Inferior parietal cortex (tissue), 1 donor: Measurements from ENCODE around the gene DGCR2.
A peak's percentile ranks its signal among the peaks of the same experiment; 100 is the strongest.
"Not testable (repeated sequence)": the region's sequence is repeated elsewhere in the genome, so short reads cannot be mapped to it uniquely, and the experiment has no call there.

Source experiments
- DNase-seq: peaks from one replicate; pipeline ENCODE4 v3.0.0-alpha.2; 2016; ENCODE audit errors: extremely low spot score

The DGCR2 gene

DNA sequence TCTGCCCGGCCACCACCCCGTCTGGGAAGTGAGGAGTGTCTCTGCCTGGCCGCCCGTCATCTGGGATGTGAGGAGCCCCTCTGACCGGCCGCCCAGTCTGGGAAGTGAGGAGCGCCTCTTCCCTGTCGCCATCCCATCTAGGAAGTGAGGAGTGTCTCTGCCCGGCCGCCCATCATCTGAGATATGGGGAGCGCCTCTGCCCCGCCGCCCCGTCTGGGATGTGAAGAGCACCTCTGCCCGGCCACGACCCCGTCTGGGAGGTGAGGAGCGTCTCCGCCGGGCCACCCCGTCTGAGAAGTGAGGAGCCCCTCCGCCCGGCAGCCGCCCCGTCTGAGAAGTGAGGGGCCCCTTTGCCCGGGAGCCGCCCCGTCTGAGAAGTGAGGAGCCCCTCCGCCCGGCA, 38.1 kb downstream of the DGCR2 start:
- DNase-seq: not testable (repeated sequence)

GRCh38 chr22:19082793-19083192, 39.4 kb downstream of the DGCR2 start:
- DNase-seq: no peak

DNA sequence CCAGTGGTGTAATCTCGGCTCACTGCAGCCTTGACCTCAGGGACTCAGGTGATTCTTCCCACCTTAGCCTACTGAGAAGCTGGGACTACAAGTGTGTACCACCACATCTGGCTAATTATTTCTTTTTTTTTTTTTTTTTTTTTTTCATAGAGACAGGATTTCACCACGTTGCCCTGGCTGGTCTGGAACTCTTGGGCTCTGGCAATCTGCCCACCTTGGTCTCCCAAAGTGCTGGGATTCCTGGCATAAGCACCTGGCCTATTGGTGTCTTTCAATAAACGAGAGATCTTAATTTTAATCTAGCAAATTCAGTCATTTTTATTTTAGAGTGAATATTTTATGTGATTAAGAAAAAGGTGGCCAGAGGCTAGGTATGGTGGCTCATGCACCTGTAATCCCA, 40.1 kb downstream of the DGCR2 start:
- no peak for DNase-seq

DNA sequence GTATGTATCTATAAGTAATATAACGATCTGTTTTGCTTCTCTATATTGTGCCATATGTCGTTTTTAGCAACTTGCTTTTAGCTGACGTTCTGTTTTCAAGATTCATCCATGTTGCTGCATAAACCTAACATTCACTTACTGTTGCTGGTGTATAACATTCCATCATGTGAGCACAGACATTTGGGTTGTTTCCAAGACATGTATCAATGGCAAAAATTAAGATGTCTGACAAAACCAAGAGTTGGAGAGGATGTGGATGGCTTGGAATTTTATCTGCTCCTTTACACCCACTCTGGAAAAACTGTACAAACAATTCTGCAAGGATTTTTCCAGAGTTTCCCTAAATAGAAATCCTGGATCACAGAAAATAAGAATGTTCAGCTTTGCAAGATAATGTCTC, 40.9 kb downstream of the DGCR2 start:
- peak; percentile 39 for DNase-seq

- no peak for DNase-seq
These were observed 41.4 kb downstream of the DGCR2 start for GRCh38 chr22:19080853-19081252.

GRCh38 chr22:19079691-19080090, 42.5 kb downstream of the DGCR2 start:
- DNase-seq: no peak

- no peak for DNase-seq
These were observed 46.8 kb downstream of the DGCR2 start for GRCh38 chr22:19075404-19075803.

- not testable (repeated sequence) for DNase-seq
These were observed 49.4 kb downstream of the DGCR2 start for GRCh38 chr22:19072853-19073252.

- no peak for DNase-seq
These were observed 51.6 kb downstream of the DGCR2 start for GRCh38 chr22:19070397-19071169.

DNA sequence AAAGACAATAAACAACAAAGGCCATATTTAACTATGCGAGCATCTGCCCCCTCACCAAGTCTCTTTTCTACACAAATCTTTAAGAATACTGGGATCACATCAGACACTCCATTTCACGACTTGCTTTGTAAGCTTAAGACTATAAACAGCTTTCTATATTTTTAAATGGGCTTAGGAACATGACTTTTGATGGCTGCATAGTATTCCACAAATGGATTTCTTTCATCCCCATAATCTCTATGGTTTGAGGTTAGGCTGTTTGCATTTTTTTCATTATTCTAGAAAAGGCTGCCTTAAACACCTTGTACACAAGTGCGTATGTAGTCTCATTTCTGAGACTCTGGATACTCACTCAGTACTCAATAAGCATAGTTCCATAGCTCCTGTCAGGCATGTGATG, 52.8 kb downstream of the DGCR2 start:
- no peak for DNase-seq

- DNase-seq: no peak
These were observed 53.4 kb downstream of the DGCR2 start for GRCh38 chr22:19068784-19069271.

DNA sequence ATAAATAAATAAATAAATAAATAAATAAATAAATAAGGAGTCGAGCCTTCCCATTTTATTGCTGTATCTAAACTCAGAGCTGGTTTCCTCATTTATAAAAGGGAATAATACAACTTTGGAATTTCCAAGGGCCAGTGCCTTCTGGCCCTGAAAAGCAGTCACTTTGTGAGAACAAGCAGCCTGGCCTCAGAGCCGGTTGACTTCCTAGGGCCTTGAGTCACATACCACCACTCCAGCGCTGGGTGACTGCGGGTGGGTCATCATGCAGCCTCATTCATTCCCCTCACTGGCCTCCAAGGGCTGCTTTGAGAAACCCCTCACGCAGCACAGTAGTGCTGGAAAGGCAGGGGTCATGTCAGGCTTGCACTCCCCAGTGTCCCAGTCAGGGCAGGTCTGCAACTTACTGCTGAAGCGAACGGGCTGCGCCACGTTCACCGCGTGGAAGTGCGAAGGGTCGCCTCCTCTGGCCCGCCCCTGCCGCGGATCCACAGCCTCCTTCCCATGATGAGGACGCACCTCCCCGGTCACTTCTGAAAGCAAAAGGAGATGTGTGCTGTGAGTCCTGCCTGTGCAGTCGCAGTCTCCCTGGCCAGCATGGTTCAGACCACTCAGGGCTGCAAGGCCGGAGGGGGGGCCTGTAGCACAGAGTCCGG, 54.4 kb downstream of the DGCR2 start:
- DNase-seq: no peak

GRCh38 chr22:19066531-19067271, 55.5 kb downstream of the DGCR2 start:
- DNase-seq: no peak

- DNase-seq: no peak
These were observed 56.3 kb downstream of the DGCR2 start for GRCh38 chr22:19065929-19066328.

DNA sequence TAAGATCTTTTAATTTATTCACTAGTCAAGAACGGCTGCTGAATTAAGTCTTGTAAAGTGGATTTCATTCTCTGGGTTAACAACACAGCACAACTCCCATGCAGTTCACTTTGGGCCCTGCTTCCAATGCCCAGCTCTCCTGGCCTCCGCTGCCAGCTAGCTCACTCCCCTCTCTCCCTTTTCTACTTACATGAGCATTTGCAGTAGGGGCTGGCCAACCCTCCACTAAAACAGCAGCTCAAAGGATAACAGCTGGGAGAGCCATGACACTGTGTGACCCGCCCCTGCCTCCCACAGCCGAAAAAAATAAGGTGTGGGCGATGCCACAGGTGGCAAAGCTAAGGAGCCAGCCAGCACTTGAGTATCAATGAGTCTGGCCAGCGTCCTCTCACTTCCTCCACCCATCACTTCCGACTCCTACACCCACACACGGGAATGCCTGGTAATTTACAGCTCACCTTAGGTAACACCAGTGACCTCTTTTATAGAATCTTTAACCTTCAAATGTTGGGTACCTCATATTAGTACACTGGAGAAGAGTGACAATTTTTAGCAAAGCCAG, 56.8 kb downstream of the DGCR2 start:
- no peak for DNase-seq

- no peak for DNase-seq
These were observed 57.7 kb downstream of the DGCR2 start for GRCh38 chr22:19064354-19065054.

DNA sequence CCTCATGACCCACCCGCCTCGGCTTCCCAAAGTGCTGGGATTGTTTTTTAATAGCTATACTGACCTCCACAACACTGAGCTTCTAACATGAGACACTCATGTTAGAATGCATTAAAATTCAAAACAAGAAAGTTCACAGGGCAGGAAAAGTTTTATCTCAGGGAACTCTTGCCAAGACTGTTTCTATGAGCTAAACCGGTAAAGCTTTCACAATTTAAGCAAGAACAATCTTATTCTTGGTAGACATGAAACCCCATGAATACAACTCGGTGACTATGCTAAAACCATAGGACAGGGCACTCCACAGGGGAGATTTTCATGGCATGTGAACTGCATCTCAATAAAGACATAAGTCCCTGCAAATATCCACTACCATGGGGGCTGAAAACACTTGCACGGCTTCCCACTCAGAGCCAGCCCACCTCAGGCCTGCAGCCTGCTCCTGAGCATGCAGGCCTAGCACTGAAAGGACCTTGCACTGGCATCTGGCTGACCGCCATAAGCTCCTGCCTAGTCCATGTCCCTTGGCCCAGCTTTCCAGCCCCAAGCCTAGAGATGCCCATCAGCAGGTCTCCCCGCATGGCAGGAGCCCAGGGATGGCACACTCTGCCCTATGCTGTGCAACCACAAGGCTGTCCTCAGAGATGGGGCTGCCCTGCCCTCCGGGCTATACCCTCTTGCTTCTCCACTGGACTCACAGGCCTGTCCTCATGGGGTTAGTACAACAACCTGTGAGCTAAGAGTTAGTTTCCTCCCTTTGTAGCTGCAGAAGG, 58.4 kb downstream of the DGCR2 start:
- DNase-seq: no peak

DNA sequence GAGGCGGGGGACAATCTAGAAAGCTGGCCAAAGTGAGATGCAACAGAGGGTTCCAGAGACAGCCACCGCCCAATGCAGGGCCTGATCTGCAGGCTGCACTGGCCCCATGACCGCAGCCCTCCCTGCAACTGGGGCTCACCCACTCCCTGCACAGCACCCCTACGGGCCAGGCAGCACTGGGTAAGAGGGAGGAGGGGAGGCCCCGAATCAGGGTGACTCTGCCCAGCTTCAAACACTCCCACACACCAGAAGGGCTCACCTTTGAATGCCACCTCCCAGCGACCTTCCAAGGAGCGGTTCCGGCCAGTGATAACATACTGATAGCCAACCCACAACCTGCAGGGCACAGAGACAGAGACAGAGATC, 59.3 kb downstream of the DGCR2 start:
- DNase-seq: no peak

GRCh38 chr22:19062139-19062942, 59.9 kb downstream of the DGCR2 start:
- DNase-seq: no peak
